Measurements from ENCODE around the gene TNFRSF13B.

TNFRSF13B gene

DNA sequence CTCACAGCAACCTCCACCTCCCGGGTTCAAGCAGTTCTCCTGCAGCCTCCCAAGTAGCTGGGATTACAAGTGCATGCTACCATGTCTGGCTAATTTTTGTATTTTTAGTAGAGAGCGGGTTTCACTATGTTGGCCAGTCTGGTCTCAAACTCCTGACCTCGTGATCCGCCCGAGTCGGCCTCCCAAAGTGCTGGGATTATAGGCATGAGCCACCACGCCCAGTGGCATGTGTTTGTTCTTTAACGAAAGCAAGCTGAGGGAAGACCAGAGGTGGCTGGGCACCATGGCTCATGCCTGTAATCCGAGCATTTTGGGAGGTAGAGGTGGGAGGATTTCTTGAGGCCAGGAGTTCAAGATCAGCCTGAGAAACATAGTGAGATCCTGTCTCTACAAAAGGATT is 18.1 kb downstream of the TNFRSF13B start:
- no peak for FAIRE-seq

DNA sequence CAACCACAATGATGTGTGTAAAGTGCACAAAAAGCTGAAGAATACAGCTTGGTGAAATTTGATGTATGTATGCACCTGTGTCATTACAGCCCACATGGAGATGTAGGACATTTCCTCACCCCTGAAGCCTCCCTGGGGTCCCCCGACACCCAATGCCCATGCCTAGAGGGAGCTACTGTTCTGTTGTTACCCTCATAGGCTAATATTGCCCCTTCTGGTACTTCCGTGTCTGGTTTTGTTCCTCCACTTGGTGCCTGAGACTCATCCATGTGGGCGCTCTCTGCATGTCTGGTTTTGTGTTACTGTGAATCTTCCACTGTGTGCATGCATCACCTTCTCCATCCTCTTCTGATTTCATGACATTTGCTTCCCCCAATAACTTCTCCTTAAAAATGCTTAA is 18.6 kb downstream of the TNFRSF13B start:
- FAIRE-seq = no peak

DNA sequence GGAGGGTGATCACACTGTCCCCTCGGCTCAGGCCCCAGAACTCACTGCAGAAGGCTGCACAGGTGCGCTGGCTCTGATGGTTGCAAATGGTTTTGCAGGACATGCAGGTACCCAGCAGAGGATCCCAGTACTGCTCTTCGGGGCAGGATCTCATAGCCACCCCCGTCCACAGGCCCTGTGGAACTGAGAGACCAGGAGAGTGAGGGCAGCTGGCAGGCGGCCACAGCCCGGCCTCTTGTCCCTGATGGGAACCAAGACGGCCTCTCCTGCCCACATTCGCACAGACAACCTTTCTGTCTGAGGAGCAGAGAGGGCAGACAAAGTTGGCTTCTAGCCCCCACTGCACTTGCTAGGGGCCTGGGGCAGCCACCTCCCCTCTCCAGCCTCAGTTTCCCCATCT is 19.5 kb downstream of the TNFRSF13B start:
- no peak for FAIRE-seq

DNA sequence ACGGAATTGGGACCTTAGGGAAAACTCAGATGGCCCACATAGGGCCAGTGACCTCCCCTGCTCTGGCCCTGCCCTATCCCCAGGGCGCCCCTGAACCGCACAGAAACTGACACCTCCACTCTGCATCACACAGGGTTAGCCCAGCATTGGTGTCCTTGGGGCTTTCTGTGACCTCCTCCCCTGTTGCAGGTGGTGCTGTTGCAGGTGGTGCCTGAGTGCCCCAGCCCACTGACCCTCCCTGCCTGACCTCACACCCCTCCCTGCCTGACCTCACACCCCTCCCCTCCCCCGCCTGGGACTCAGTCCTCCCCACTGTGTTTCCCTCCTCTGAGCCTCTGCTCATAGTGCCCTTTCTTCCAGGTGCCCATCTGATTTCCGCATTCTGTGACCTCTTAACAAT is 21.4 kb downstream of the TNFRSF13B start:
- no peak for FAIRE-seq

DNA sequence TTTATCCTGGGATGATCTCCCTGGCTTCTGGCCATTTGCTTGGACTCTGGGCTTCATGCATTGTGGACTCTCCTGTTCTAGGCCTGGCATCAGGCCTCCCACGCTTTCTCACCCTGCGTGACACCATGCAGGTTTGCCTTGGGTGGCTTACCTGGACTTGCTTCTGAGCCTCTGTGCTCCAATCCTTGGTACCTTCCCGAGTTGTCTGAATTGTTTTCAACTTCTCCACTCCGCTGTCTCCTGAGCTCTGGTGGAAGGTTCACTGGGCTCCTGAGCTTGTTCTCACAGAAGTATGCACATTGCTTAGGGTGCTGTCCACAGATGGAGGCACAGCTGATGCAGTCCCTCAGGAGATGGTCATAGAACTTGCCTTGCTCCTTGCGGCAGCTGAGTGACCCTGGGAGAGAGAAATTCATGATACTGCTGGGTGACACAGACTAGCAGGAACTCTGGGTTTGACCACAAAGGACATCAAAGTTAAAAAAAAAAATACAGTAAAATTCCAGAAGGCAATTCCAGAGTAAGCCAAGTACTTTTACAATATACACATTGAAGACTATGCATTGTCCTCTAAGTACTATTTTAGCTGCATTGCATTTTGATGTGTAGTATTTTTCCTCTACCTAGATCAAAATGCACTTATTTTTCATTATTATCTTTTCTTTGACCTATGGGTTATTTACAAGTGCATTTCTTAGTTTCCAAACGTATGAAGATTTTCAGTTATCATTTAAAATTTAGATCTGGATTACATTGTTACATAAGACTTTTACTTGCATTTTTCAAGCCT is 23.1 kb downstream of the TNFRSF13B start:
- no peak for FAIRE-seq

DNA sequence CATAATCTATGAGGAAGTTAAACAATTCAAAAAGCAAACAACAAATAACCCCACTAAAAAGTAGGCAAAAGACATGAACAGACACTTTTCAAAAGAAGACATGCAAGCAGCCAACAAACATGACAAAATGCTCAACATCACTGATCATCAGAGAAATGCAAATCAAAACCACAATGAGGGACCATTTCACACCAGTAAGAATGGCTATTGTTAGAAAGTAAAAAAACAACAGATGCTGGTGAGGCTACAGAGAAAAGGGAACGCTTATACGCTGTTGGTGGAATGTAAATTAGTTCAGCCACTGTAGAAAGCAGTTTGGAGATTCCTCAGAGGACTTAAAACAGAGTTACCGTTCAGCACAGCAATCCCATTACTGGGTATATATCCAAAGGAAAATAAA is 24.4 kb downstream of the TNFRSF13B start:
- no peak for FAIRE-seq

DNA sequence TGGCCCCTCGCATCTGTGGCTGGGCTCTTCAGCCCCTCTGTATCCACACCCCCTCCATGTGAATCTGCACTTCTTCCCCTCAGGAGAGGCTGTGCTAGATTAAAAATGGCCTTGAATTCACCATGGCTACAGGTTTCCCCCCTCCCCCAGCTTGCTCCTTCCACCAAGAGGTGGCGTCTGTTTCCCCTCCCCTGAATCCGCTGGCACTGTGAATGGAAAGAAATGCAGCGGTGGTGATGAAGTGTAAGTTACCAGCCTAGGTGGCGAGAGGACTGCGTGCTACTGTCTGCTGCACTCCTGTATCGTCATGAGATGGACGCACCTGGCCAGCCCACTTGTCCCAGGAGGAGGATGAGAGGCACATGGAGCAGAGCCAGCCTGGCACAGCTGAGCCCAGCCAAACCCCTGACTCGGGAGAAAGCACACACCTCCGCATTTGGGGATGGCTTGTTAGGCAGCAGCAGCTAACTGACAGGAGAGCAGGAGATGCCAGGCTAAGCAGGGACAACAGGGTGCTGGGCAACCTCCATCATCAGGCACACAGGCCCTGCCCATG is 26.2 kb downstream of the TNFRSF13B start:
- no peak for FAIRE-seq

DNA sequence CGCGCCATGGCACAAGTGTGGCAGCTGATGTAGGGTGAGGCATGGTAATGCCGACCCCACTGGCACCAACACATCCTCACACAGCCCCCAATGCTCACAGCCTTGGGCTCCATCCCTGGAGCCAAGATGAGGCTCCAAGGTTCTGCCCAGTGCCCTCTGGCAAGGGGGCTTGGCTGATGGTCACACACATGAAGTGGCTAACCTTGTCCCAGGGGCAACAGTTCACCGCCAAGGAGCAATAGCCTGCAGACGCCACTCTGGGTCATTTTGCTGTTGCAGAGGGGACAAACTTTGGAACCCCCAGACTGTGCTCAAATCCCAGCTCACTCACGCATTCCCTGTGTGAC is 26.8 kb downstream of the TNFRSF13B start:
- no peak for FAIRE-seq

DNA sequence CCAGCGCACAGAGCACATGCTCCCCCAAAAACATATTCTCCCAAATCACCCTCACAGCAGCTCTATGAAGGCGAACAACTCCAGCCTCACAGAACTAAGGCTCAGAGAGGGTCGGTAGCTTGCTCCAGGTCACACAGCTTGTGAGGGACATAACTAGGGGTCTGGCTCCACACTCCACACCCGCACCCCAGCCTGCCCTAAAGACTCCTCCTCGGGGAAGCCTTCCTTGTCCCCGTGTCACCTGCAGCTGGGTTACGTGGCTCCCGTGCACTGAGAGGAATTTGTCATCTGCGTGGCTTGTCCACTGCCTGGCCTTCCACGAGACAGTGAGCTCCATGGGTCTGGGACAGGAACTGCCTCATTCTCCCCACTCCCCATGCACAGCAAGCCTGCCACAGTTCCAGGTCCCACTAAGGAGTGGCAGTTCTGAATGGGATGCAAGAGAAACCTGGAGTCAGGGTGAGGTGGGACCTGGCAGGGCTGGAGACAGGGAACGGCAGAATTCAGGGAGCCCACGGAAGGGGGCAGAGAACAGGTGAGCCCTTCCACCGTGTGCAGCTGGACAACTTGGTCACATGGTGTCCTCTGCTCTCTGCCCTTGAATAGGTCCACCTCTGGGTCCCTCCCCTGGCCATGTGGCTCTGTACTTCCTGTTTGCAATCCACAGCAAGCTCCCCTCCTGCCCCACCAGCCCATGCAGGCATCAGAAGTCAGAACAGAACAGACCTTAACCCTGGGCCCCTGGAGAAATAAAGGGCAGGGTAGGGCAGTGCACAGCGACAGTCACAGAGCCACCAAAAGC is 27.4 kb downstream of the TNFRSF13B start:
- FAIRE-seq = no peak

DNA sequence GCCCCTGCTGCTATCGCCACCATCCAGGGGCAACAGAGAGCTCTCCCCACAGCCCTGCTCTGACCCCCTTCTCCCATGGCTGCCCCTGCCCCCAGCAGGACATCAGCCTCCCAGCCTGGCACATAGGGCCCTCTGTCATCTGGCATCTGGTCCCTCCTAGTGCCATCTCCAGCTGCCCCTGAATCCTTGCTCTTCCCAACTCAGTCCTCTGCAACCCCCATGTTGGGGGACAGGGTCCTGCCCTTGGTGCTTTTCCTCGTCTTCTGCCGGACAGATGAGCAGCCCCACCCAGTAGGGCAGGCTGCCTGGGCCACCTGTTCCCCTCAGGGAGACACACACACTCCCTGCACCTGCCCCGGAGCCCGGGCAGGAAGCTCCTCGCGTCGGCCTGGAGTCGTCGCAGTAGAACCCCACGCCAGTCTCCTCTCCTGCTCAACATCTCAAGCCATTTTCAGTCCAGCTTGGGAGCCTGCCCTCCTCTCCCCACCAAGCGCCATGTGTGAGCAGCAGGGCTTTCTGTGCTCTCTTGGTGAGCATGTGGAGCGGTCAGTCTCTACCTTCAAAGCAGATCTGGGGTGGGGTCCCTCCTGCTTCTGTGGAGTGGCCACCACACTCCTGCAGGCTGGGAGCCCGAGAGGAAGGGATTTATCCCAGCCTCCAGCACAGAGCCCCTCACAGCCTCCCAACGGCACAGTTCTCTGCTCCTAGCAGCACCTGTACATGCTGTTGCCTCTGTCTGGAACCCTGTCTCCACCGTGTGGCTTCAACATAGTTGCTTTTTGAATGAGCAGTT is 28.2 kb downstream of the TNFRSF13B start:
- FAIRE-seq = no peak

DNA sequence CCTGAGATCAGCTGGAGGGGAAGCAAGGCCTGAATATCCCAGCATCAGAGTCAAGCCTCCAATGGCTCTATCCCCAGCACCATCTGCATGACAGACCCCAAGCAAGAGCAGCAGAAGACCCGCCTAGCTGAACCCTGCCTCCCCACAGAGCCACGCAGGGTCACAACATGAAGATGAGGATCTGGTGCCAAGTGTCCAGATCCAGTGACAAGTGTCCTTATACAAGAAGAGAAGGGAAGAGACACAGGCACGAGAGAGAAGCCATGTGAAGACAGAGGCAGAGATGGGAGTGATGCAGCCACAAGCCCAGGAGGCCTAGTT is 28.9 kb downstream of the TNFRSF13B start:
- no peak for FAIRE-seq

DNA sequence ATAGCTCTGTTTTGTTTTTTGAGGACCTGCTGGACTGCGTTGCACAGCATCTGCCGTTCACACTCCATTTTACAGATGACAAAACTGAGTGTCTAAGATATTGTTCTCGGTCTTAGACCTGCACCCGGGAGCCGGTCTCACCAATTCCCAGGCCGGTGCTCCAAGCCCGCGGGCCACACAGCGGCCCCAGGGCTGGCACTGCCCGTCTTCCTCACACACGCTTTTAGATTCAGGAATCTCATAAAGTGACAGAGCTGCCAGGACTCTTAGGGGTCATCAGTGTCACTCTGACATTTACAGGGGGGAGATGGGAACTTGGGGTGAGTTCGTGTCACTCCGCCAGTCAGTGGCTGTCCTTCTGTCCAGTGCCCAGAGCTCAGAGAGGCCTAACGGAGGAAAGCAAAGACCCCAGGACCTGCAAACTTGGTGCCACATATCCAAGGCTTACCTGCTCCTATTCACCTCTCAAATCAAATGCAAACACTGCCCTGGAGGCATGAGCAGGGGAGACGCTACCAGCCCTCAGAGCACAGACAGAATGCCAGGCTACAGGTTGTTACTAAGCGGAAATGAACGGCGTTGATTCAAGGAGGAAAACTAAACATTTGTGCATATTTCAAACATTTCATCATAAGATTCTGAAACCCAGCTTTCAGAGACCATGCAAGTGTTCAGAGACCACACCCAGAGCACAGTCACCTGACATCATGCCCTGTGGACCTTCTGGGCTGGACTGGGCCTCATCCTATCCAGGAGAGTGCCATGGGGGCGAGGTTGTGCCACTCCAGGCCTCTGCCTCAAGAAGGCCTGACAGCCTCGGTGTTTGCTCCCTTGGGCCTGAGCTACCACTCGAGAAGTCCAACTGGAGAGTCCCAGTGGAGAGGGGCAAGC is 29.5 kb downstream of the TNFRSF13B start:
- FAIRE-seq = no peak

DNA sequence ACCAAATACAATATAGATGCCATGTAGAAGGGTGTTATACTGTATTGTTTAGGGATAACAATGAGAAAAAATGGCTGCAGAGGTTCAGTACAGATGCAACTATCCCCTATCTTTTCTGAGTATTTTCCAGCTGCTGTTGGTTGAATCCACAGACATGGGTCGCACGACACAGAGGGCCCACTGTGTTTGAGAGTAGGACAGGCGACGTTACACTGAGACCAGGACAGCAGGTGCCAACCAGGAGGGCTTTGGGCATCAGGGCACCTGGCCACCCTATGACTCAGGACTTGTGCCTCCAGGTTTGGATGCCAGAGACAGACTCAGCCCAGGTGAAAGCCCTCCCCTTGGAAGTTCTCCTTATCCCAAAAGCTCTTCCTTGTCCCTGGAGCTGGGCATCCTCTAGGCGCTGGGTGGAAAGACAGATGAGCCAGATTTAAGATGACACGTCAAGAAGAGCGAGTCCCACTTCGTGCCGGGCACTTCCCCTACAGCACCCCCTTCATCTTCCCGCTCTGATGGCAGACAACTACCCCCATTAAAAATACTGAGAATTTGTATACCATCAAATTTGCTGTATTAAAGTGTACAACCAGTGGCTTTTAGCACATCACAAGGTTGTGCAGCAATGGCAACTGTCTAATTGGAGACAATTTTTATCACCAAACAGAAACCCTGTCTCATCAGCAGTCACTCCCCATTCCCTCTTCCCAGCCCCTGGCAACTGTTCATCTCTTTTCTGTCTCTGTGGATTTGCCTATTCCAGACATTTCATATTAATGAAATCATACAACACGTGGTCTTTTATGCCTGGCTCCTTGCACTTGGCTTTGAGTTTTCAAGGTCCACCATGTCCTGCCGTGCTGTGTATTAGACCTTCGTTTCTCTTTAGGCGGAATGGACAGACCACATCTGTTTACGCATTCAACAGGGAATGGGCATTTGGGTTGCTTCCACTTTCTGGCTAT is 30.6 kb downstream of the TNFRSF13B start:
- no peak for FAIRE-seq

DNA sequence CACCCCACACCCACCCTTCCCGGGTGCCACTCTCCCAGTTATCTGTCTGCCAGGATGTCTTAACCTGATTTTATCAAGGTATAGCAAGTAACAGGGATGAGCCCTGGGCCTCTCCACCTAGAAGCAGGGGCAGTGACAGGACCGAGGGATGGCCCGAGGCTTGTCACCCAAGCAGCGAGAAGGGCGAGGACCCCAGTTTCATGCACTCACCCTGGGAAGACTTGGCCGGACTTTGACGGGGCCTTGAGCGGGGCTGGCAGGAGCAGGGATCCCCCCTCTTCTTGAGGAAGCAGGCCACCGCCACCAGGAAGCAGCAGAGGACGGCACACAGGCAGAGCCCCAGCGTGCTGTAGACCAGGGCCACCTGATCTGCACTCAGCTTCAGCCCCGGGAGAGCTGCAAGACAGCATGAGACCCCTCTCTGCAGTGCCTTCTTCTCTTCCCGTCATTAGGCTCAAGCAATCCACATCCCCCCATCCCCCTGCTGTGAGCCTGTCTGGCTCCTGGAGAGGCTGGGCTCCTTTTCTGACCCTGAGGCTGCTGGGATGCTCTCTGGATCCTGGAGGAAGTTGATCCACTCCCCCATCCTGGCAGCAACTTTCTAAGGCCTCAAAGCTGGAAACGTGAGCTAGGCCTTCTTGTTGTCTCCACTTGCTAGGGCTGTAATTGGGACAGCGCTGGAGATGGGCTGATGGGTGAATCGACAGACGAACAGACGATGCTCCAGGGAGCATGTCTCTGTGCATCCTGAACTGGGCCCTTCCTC is 31.6 kb downstream of the TNFRSF13B start:
- no peak for FAIRE-seq

DNA sequence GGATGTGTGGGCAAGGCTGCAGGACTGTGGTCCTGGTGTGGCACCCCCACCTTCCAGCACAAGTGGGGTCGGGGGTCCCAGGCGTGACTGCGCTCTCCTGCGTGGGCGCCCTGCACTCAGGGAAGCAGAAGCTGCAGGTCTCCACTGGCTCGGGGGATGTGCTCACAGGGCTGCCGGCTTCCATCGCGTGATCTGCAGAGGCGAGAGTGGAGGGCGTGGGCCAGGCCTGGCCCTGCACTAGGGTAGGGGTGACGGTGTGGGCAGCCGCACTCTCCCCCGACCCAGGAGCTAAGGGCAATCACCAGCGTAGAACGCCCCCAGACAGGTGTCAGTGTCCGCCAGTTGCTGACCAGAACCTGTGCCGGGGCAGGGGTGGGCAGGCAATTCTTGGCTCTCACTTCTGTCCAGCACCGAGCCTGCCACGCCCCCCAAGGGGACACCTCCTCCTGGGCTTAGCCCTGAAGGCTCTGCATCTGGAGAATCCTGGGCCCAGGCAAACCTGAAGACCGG is 32.3 kb downstream of the TNFRSF13B start:
- no peak for FAIRE-seq

DNA sequence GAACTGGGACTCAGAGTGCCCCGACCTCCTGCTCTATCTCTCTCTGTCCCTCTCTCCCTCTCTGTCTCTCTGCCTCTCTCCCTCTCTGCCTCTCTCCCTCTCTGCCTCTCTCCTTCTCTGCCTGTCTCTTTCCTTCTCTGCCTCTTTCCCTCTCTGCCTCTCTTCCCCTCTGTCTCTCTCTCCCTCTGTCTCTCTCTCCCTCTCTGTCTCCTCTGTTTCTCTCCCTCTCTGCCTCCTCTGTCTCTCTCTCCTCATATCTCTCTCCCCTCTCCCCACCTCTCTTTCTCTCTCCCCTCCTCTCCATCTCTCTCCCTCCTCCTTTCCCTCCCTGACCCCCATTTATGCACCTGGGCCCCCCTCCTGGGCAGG is 32.7 kb downstream of the TNFRSF13B start:
- FAIRE-seq = no peak

DNA sequence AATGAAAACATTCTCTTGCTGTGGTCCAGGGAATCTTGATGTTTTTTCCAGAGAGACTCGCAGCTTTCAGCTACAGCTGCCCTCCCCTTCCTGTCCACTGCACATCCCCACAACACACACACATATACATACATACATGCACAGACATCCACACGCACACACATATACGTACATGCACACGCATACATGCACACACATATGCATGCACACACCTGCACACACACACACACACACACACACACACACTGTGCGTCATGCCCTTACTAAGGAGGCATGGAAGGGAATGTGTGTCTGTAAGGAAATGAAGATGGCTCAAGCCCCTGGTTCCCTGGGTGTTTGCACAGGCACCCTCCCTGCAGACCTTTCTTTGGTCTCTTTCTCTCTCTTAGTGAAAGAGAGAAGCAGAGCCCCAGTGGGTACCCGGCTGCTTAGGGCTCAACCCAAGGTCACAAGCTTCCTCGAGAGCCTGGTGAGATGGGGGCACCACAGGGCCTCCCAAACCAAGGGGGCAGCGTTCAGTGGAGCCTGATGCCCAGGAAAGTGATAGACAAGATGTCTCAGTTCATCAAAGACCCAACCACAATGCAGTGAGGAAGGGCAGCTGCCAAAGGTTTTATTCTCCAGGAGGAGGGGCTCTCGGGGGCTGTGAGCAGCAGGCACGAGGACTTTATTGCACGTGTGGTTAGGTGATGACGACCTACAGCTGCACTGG is 33.3 kb downstream of the TNFRSF13B start:
- no peak for FAIRE-seq

DNA sequence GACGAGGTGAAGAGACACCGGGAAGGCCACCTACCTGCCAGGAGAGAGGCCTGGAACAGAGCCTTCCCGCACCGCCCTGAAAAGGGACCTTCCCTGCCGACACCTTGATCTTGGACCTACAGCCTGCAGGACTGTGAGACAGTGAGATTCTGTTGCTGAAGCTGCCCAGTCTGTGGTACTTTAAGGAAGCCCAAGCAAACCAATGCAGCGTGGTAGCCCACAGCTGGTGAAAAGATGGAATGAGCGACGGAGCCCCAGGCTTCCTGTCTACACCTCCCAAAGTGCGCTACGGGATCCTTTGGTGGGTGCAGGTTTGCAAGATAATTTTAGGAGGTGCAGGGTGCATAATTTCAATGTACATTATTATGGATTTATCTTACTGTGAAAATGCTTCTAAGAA is 33.9 kb downstream of the TNFRSF13B start:
- FAIRE-seq = no peak

DNA sequence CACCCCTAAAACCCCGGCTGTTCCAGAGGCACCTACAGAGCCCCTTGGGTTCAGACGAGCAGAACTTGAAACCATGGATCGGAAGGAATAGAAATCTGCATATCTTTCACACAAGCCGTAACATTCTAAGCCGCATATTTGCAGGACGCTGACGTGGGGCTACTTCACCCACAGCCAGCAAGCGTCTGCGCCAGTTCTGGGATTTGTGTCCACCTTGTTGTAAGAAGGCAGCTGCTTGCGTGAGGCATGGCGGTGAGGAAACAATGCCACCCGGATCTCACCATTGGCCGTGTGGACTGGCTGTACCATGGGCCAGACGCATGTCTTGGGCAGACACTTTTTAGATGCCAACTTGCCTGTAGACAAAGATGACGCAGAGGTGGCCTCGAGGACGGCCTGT is 34.5 kb downstream of the TNFRSF13B start:
- no peak for FAIRE-seq
